PC-9 (cell line): Measurements from ENCODE around the gene TAF4B. TPM values are rescaled to one million over a fixed set of nuclear protein-coding genes. Genes with fewer than 3 reads are reported as not detected.
A peak's percentile ranks its signal among the peaks of the same experiment; 100 is the strongest.

Source experiments
- Bru-seq: library from RNA; stranded (reverse); fragments of 400-500 nt; gene quantifications from one replicate; lab custom pipeline; 2021; lab: Mats Ljungman, UMichigan
- BruChase-seq, 2 experiments: library from RNA; stranded (reverse); fragments of 400-500 nt; gene quantifications; one replicate each; lab custom pipeline; 2021; lab: Mats Ljungman, UMichigan
- BruUV-seq: library from RNA; stranded (reverse); fragments of 400-500 nt; replicated peaks from 2 replicates; lab custom pipeline; 2021; lab: Mats Ljungman, UMichigan
- CTCF ChIA-PET: fragments of 300-600 bp; sonication (Branson Sonifier 250); formaldehyde crosslinking; loops from one replicate; lab custom pipeline; 2022; ENCODE audit warnings: antibody characterized with exemption; lab: Charles Lee
- POLR2A ChIA-PET: fragments of 300-600 bp; sonication (Branson Sonifier 250); formaldehyde crosslinking; loops from one replicate; lab custom pipeline; 2022; ENCODE audit warnings: antibody characterized with exemption; ENCODE audit not compliant: unreplicated experiment; lab: Charles Lee
- DNase-seq, 2 experiments: peaks; one replicate each; pipeline versions ENCODE4 v3.0.0 to v3.0.0-alpha.2; 2015 to 2022; ENCODE audit warnings: mixed read lengths in 1 of 2
- H2AFZ ChIP-seq: fragments of 200-600 bp; sonication (generic); 2 replicates; pipeline ENCODE4 v1.8.1; 2017; ENCODE audit warnings: antibody characterized with exemption
- H3F3A ChIP-seq: fragments of 200-600 bp; sonication (generic); 2 replicates; pipeline ENCODE4 v1.8.1; 2017; ENCODE audit warnings: antibody characterized with exemption, mild to moderate bottlenecking, low read depth; ENCODE audit not compliant: insufficient read depth
- H3K27ac ChIP-seq: fragments of 200-600 bp; sonication (generic); 2 replicates; pipeline ENCODE4 v1.6.1; 2016; ENCODE audit warnings: mixed run types
- H3K27me3 ChIP-seq: fragments of 200-600 bp; sonication (generic); 2 replicates; pipeline ENCODE4 v1.6.1; 2016; ENCODE audit warnings: low read depth, mixed run types; ENCODE audit not compliant: insufficient read depth
- H3K36me3 ChIP-seq: fragments of 200-600 bp; sonication (generic); 2 replicates; pipeline ENCODE4 v1.6.1; 2016; ENCODE audit warnings: low read depth, mixed run types
- H3K4me1 ChIP-seq: fragments of 200-600 bp; sonication (generic); replicated peaks from 2 replicates; pipeline ENCODE4 v1.6.1; 2016; ENCODE audit warnings: mixed run types; ENCODE audit not compliant: insufficient read depth
- H3K4me2 ChIP-seq: fragments of 200-600 bp; sonication (generic); 2 replicates; pipeline ENCODE4 v1.6.1; 2017; ENCODE audit warnings: mixed run types
- H3K4me3 ChIP-seq: fragments of 200-600 bp; sonication (generic); 2 replicates; pipeline ENCODE4 v1.6.1; 2016; ENCODE audit warnings: mixed run types
- H3K79me2 ChIP-seq: fragments of 200-600 bp; sonication (generic); 2 replicates; pipeline ENCODE4 v1.6.1; 2017; ENCODE audit warnings: low read depth, mixed run types
- H3K9me2 ChIP-seq: fragments of 200-600 bp; sonication (generic); 2 replicates; pipeline ENCODE4 v1.8.1; 2017; ENCODE audit warnings: mild to moderate bottlenecking; ENCODE audit not compliant: insufficient read depth
- H3K9me3 ChIP-seq: fragments of 200-600 bp; sonication (generic); 2 replicates; pipeline ENCODE4 v1.8.1; 2016; ENCODE audit warnings: low read depth; ENCODE audit not compliant: insufficient read depth
- H4K20me1 ChIP-seq: fragments of 200-600 bp; sonication (generic); 2 replicates; pipeline ENCODE4 v1.8.1; 2017; ENCODE audit not compliant: insufficient read depth
- EZH2 ChIP-seq: fragments of 200-600 bp; sonication (generic); IDR thresholded peaks from 2 replicates; pipeline ENCODE4 v1.8.0; 2017; ENCODE audit warnings: antibody characterized with exemption, low read depth
- intact Hi-C: fragments of 100-400 bp; cut with micrococcal nuclease; formaldehyde crosslinking; loops from one replicate; pipeline ENCODE4 v1.10.0; 2022; ENCODE audit not compliant: unreplicated experiment
- long read RNA-seq: library from polyadenylated mRNA; stranded (forward); transcript quantifications from one replicate; pipeline ENCODE4 v2.0.0, GENCODE V29; 2022
- total RNA-seq: library from RNA; stranded (reverse); gene quantifications from 2 replicates; pipeline ENCODE4 v1.2.3, GENCODE V29; 2021
- TF ChIP-seq, protein P1 (sequence below): fragments of 200-600 bp; sonication (generic); conservative IDR thresholded peaks from 2 replicates; pipeline ENCODE4 v1.6.1; 2017; ENCODE audit warnings: mixed run types, antibody characterized with exemption, mild to moderate bottlenecking, moderate library complexity

TAF4B gene
- 2.3 and 2.8 TPM in 2 replicates for total RNA-seq
- percentile 45 among the genes with signal in this experiment for Bru-seq, nascent RNA
- percentile 35 among the genes with signal in this experiment for BruChase-seq, experiment 1, labeled RNA remaining after a 2-hour chase
- percentile 39 among the genes with signal in this experiment for BruChase-seq, experiment 2, labeled RNA remaining after a 6-hour chase
- long read RNA-seq, full-length matches to known transcripts: 3 of 3 reads
- long read RNA-seq, partial matches to known transcripts: 0 of 3 reads
- long read RNA-seq, other reads (novel, unspliced or antisense): 0 of 3 reads

GRCh38 chr18:26226229-26227050, at the start of gene TAF4B:
TAF4B (plus strand) TSS chr18:26226445; CDS start chr18:26226934, 489 bp downstream.
- ChIA-PET CTCF (no interaction called here), POLR2A (no interaction called here)
- Histone ChIP-seq H3K4me2 (peak within 1 kb of the TSS; percentile 84), H2AFZ (peak within 1 kb of the TSS; percentile 81), H3K4me1 (peaks cover 16% of the 10 kb centered on the region), H3K36me3 (no peaks in the 10 kb centered on the region), H3K27me3 (no peaks in the 10 kb centered on the region), H3K4me3 (peak within 1 kb of the TSS; percentile 83), H4K20me1 (no peaks in the 10 kb centered on the region), H3K79me2 (peaks cover 11% of the 10 kb centered on the region; the same call in 1 of the 2 replicates), H3K27ac (no peak within 1 kb of the TSS), H3F3A (no peaks in the 10 kb centered on the region), H3K9me2 (no peaks in the 10 kb centered on the region), H3K9me3 (no peaks in the 10 kb centered on the region)
- DNase-seq: peak; percentile 73 to 83
- no TSS peak for BruUV-seq
- TF ChIP-seq, protein P1, sequence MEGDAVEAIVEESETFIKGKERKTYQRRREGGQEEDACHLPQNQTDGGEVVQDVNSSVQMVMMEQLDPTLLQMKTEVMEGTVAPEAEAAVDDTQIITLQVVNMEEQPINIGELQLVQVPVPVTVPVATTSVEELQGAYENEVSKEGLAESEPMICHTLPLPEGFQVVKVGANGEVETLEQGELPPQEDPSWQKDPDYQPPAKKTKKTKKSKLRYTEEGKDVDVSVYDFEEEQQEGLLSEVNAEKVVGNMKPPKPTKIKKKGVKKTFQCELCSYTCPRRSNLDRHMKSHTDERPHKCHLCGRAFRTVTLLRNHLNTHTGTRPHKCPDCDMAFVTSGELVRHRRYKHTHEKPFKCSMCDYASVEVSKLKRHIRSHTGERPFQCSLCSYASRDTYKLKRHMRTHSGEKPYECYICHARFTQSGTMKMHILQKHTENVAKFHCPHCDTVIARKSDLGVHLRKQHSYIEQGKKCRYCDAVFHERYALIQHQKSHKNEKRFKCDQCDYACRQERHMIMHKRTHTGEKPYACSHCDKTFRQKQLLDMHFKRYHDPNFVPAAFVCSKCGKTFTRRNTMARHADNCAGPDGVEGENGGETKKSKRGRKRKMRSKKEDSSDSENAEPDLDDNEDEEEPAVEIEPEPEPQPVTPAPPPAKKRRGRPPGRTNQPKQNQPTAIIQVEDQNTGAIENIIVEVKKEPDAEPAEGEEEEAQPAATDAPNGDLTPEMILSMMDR: no peak
- TF ChIP-seq EZH2: no peak
- intact Hi-C loops: no loop called here

GRCh38 chr18:26181343-26181826, 44.9 kb upstream of the TAF4B start:
- Histone ChIP-seq H3K27me3 (no peaks in the 10 kb centered on the region), H3K4me2 (no peak overlapping the region), H3K36me3 (no peaks in the 10 kb centered on the region), H3K27ac (no peak overlapping the region), H3K9me2 (no peaks in the 10 kb centered on the region), H3K79me2 (no peaks in the 10 kb centered on the region), H3F3A (no peaks in the 10 kb centered on the region), H3K9me3 (no peaks in the 10 kb centered on the region), H3K4me1 (no peaks in the 10 kb centered on the region), H2AFZ (no peak overlapping the region), H4K20me1 (no peaks in the 10 kb centered on the region), H3K4me3 (no peak overlapping the region)
- TF ChIP-seq, protein P1: no peak
- TF ChIP-seq EZH2: no peak
- no peak for DNase-seq
- intact Hi-C loops: no loop called here
- no TSS peak for BruUV-seq
- POLR2A ChIA-PET: no interaction called here
- CTCF ChIA-PET: no interaction called here

- H3K9me3 ChIP-seq: no peaks in the 10 kb centered on the region
- no peak overlapping the region for H3K27ac ChIP-seq
- DNase-seq: no peak
- TF ChIP-seq EZH2: no peak
- TF ChIP-seq, protein P1: no peak
- H3F3A ChIP-seq: no peaks in the 10 kb centered on the region
- no peak overlapping the region for H3K4me3 ChIP-seq
- H3K36me3 ChIP-seq: no peaks in the 10 kb centered on the region
- H4K20me1 ChIP-seq: no peaks in the 10 kb centered on the region
- H3K9me2 ChIP-seq: no peaks in the 10 kb centered on the region
- BruUV-seq: no TSS peak
- no peaks in the 10 kb centered on the region for H3K27me3 ChIP-seq
- H2AFZ ChIP-seq: no peak overlapping the region
- CTCF ChIA-PET: no interaction called here
- intact Hi-C loops: no loop called here
- no peaks in the 10 kb centered on the region for H3K79me2 ChIP-seq
- no peak overlapping the region for H3K4me2 ChIP-seq
- POLR2A ChIA-PET: no interaction called here
- H3K4me1 ChIP-seq: no peaks in the 10 kb centered on the region
Measured at GRCh38 chr18:26183395-26184112, 42.7 kb upstream of the TAF4B start.
